Fibroblast of mammary gland (primary cell): ENCODE data around the gene SLCO2A1.
"Not testable (repeated sequence)": the region's sequence is repeated elsewhere in the genome, so short reads cannot be mapped to it uniquely, and the experiment has no call there.

ENCODE experiments used
- DNase-seq: peaks from one replicate; pipeline ENCODE4 v3.0.0-alpha.2; 2010; ENCODE audit warnings: low read depth
- H3K4me3 ChIP-seq: 2 replicates; pipeline ENCODE4 v1.5.1; 2011; ENCODE audit warnings: low read depth, mild to moderate bottlenecking, low read length, moderate library complexity; ENCODE audit not compliant: control insufficient read depth
- CTCF ChIP-seq: conservative IDR thresholded peaks from 2 replicates; pipeline ENCODE4 v1.5.1; 2011; ENCODE audit warnings: low read depth, low read length, inconsistent platforms; ENCODE audit not compliant: control insufficient read depth, insufficient read depth

The SLCO2A1 gene

GRCh38 chr3:134074790-134075567, 45.3 kb upstream of the SLCO2A1 start:
- no peak overlapping the region for H3K4me3 ChIP-seq
- no peak for DNase-seq
- TF ChIP-seq CTCF: no peak

GRCh38 chr3:134074001-134074789, 44.5 kb upstream of the SLCO2A1 start:
- TF ChIP-seq CTCF: no peak
- no peak for DNase-seq
- no peak overlapping the region for H3K4me3 ChIP-seq

- no peak for DNase-seq
- no peak overlapping the region for H3K4me3 ChIP-seq
- TF ChIP-seq CTCF: no peak
Observed at GRCh38 chr3:134073583-134073945, 43.8 kb upstream of the SLCO2A1 start.

GRCh38 chr3:134072881-134073582, 43.3 kb upstream of the SLCO2A1 start:
- DNase-seq: no peak
- H3K4me3 ChIP-seq: no peak overlapping the region
- TF ChIP-seq CTCF: no peak

- not testable (repeated sequence) for DNase-seq, H3K4me3 ChIP-seq
Observed at GRCh38 chr3:134070281-134070680, 40.6 kb upstream of the SLCO2A1 start.

GRCh38 chr3:134068429-134068828, 38.7 kb upstream of the SLCO2A1 start:
- H3K4me3 ChIP-seq: no peak overlapping the region
- no peak for DNase-seq
- no peak for TF ChIP-seq CTCF
